ENCODE results near the gene VPS25. TPM values are rescaled to one million over a fixed set of nuclear protein-coding genes. Genes with fewer than 3 reads are reported as not detected.

VPS25 gene
- total RNA-seq, 1 experiment from 2014 or later: 34.3 TPM

DNA sequence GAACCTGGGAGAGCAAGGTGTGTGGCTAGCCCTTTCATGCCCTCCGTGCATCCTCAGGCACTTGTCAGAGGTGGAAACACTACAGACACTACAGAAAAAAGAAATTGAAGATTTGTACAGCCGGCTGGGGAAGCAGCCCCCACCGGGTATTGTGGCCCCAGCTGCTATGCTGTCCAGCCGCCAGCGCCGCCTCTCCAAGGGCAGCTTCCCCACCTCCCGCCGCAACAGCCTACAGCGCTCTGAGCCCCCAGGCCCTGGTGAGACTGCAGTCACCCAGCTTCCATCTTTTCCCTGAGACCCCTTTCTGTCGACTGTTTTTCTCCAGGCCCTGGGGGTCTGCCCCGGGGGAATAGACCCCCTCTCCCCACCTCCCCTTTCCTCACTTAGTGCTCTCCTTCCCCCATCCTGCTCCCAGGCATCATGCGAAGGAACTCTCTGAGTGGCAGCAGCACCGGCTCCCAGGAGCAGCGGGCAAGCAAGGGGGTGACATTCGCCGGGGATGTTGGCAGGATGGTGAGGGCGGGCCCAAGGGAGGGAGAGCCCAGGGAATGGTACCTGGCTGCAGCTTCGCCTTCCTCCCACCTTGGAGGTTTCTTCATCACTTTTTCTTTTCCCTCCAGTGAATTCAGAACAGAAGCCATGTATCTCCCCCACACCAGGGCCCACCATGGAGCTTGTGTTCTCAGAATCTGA lies 23.0 kb downstream of the VPS25 start:
- no TSS peak for BruUV-seq (replicated peaks)
- CTCF ChIA-PET: no interaction called here
- POLR2A ChIA-PET (ENCODE audit: low non-redundant PET): no interaction called here

DNA sequence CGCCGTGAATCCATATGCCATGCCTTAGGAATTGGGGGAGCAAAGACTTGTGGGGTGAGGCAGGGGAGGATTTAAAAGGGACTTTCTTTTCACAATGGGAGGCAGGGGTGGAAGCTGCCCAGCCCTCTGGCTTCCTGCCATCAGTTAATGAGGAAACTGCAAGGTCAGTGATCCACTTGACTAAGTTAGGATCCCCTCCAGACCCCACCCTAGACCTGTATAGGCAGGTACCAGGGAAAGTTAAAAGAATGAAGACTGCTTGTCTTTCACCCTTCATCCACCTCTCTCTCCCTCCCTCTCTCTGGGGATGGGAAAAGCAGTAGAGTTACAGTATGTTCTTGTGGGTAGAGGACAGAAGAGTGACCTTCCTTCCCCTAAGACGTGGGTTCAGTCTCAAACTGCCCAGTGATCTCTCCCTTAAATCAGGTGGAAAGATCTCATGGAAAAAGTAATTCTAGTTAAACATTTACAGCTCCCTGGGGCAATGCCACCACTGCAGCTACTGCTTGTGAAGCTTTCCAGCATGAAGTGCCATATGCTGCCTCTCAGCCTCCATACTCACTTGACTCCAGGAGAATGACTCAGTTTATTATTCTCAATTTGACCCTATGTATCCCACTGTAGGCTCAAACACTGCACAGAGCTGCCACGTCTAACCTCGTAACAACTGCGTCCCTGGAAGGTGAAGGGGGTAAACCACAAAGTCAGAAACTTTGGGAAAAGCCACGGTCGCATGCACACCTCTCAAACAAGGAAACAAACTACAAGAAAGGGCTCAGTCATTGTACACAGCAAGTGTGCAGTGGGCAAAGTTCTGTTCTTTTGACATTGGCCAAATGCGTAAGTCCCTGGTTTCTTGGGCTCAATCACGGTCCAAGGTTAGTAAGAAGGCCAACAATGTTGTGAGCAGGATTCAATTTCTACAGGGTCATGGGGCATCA lies 24.1 kb downstream of the VPS25 start:
- ChIA-PET POLR2A (ENCODE audit: low non-redundant PET) (no interaction called here), CTCF (no interaction called here)
- Histone ChIP-seq H3K36me3 (ENCODE audit: insufficient read depth, low read length, poor library complexity, severe bottlenecking) (no peaks in the 10 kb centered on the region), H3K4me3 (ENCODE audit: low read depth, low read length, poor library complexity, severe bottlenecking) (peak overlapping the region; percentile 64), H3K9me3 (ENCODE audit: low read depth, low read length, poor library complexity, severe bottlenecking) (no peaks in the 10 kb centered on the region), H3K4me1 (ENCODE audit: insufficient read depth, low read length, poor library complexity, severe bottlenecking) (no peaks in the 10 kb centered on the region), H3K27me3 (replicated peaks; ENCODE audit: insufficient read depth, low read depth, low read length, poor library complexity) (no peaks in the 10 kb centered on the region), H3K27ac (ENCODE audit: low read depth, low read length, poor library complexity, severe bottlenecking) (no peak overlapping the region)
- no peak for DNase-seq (ENCODE audit: low spot score)
- intact Hi-C loops (cut with micrococcal nuclease; ENCODE audit: unreplicated experiment): no loop called here
- TF ChIP-seq, protein P1, sequence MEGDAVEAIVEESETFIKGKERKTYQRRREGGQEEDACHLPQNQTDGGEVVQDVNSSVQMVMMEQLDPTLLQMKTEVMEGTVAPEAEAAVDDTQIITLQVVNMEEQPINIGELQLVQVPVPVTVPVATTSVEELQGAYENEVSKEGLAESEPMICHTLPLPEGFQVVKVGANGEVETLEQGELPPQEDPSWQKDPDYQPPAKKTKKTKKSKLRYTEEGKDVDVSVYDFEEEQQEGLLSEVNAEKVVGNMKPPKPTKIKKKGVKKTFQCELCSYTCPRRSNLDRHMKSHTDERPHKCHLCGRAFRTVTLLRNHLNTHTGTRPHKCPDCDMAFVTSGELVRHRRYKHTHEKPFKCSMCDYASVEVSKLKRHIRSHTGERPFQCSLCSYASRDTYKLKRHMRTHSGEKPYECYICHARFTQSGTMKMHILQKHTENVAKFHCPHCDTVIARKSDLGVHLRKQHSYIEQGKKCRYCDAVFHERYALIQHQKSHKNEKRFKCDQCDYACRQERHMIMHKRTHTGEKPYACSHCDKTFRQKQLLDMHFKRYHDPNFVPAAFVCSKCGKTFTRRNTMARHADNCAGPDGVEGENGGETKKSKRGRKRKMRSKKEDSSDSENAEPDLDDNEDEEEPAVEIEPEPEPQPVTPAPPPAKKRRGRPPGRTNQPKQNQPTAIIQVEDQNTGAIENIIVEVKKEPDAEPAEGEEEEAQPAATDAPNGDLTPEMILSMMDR (conservative IDR thresholded peaks at IDR 0.05; ENCODE audit: low read depth, low read length): no peak
- TF ChIP-seq EZH2 (IDR thresholded peaks at IDR 0.05; ENCODE audit: borderline replicate concordance, low read depth, low read length, poor library complexity, severe bottlenecking): no peak
- BruUV-seq (replicated peaks): no TSS peak

More for the DNA sequence above, 23.0 kb downstream of the VPS25 start:
- Histone ChIP-seq H3K4me1 (ENCODE audit: insufficient read depth, low read length, poor library complexity, severe bottlenecking) (no peaks in the 10 kb centered on the region), H3K9me3 (ENCODE audit: low read depth, low read length, poor library complexity, severe bottlenecking) (no peaks in the 10 kb centered on the region), H3K36me3 (ENCODE audit: insufficient read depth, low read length, poor library complexity, severe bottlenecking) (no peaks in the 10 kb centered on the region), H3K27ac (ENCODE audit: low read depth, low read length, poor library complexity, severe bottlenecking) (no peak overlapping the region), H3K27me3 (replicated peaks; ENCODE audit: insufficient read depth, low read depth, low read length, poor library complexity) (no peaks in the 10 kb centered on the region), H3K4me3 (ENCODE audit: low read depth, low read length, poor library complexity, severe bottlenecking) (no peak overlapping the region)
- no peak for DNase-seq (ENCODE audit: low spot score)
- TF ChIP-seq, protein P1 (conservative IDR thresholded peaks at IDR 0.05; ENCODE audit: low read depth, low read length): no peak
- TF ChIP-seq EZH2 (IDR thresholded peaks at IDR 0.05; ENCODE audit: borderline replicate concordance, low read depth, low read length, poor library complexity, severe bottlenecking): no peak
- intact Hi-C loops (cut with micrococcal nuclease; ENCODE audit: unreplicated experiment): no loop called here

DNA sequence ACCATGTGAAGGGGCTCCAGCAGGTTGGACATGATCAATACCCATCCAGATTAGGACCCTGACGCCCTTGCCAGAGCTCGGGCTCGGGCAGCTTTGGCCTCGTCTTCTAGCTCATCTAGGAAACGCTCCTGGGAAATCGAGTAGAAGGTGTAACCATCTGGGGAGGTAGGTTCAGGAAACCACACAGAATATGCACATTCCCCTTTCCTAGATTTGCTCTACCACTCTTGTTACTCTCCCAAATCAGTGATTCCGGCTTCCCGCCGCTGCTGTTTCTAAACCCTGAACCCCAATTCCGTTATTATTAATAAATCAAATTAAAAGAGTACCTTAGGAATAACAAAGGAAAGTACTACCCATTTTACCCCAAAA lies 24.7 kb downstream of the VPS25 start:
- no TSS peak for BruUV-seq (replicated peaks)
- ChIA-PET POLR2A (ENCODE audit: low non-redundant PET) (no interaction called here), CTCF (no interaction called here)
- Histone ChIP-seq H3K27ac (ENCODE audit: low read depth, low read length, poor library complexity, severe bottlenecking) (peak overlapping the region; percentile 59), H3K9me3 (ENCODE audit: low read depth, low read length, poor library complexity, severe bottlenecking) (no peaks in the 10 kb centered on the region), H3K27me3 (replicated peaks; ENCODE audit: insufficient read depth, low read depth, low read length, poor library complexity) (no peaks in the 10 kb centered on the region), H3K36me3 (ENCODE audit: insufficient read depth, low read length, poor library complexity, severe bottlenecking) (no peaks in the 10 kb centered on the region), H3K4me1 (ENCODE audit: insufficient read depth, low read length, poor library complexity, severe bottlenecking) (no peaks in the 10 kb centered on the region), H3K4me3 (ENCODE audit: low read depth, low read length, poor library complexity, severe bottlenecking) (peak overlapping the region; percentile 64)
- intact Hi-C loops (cut with micrococcal nuclease; ENCODE audit: unreplicated experiment): no loop called here
- DNase-seq (ENCODE audit: low spot score): no peak
- TF ChIP-seq EZH2 (IDR thresholded peaks at IDR 0.05; ENCODE audit: borderline replicate concordance, low read depth, low read length, poor library complexity, severe bottlenecking): no peak
- TF ChIP-seq, protein P1 (conservative IDR thresholded peaks at IDR 0.05; ENCODE audit: low read depth, low read length): no peak

All from A673 (cell line).